Omental fat pad (tissue), 4 donors: ENCODE results near the gene KLF11. TPM values are rescaled to one million over a fixed set of nuclear protein-coding genes. Genes with fewer than 3 reads are reported as not detected.

Experiments
- ATAC-seq: fragments of 150-250 bp; one replicate; pipeline ENCODE4 v1.9.1; 2016; ENCODE audit warnings: mild to moderate bottlenecking, moderate library complexity; ENCODE audit not compliant: low FRiP score
- DNase-seq: peaks from one replicate; pipeline ENCODE4 v3.0.0-alpha.2; 2019; ENCODE audit warnings: low spot score
- total RNA-seq, 4 donors: library from RNA; depleted of rRNA; stranded (reverse); fragments of >200 nt; gene quantifications; one replicate each; pipeline ENCODE4 v1.1.0, GENCODE V29; 2016
- TF ChIP-seq, protein P1 (sequence below), 3 donors: fragments of 450-650 bp; IDR thresholded peaks; one replicate each; pipeline ENCODE4 v1.5.1; 2016 to 2017; ENCODE audit warnings: antibody characterized with exemption in 3 of 3, mild to moderate bottlenecking in 3 of 3, moderate library complexity in 2 of 3

The KLF11 gene
- total RNA-seq, 4 donors from 2014 or later = 35.8 to 63.6 (median 37.3) TPM

DNA sequence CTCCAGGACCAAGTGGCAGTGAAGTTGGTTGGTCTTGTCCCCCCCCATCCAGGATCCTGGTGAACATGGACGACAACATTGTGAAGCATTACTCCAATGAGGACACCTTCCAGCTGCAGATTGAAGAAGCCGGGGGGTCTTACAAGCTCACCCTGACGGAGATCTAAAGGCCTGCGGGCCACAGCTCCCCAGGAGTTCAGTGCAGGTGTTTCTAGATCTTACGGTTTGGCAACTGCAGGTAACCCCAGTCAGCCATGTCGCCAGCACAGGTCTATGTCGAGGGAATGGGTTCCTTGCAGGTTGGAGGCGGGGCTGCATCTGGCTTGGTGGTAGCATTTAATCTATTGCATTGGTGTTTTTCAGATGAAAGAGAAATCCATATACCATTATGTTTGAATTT is 42.8 kb upstream of the KLF11 start:
- ATAC-seq (no peak), DNase-seq (no peak)
- TF ChIP-seq, protein P1, sequence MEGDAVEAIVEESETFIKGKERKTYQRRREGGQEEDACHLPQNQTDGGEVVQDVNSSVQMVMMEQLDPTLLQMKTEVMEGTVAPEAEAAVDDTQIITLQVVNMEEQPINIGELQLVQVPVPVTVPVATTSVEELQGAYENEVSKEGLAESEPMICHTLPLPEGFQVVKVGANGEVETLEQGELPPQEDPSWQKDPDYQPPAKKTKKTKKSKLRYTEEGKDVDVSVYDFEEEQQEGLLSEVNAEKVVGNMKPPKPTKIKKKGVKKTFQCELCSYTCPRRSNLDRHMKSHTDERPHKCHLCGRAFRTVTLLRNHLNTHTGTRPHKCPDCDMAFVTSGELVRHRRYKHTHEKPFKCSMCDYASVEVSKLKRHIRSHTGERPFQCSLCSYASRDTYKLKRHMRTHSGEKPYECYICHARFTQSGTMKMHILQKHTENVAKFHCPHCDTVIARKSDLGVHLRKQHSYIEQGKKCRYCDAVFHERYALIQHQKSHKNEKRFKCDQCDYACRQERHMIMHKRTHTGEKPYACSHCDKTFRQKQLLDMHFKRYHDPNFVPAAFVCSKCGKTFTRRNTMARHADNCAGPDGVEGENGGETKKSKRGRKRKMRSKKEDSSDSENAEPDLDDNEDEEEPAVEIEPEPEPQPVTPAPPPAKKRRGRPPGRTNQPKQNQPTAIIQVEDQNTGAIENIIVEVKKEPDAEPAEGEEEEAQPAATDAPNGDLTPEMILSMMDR (IDR thresholded peaks at IDR 0.05) = no peak

DNA sequence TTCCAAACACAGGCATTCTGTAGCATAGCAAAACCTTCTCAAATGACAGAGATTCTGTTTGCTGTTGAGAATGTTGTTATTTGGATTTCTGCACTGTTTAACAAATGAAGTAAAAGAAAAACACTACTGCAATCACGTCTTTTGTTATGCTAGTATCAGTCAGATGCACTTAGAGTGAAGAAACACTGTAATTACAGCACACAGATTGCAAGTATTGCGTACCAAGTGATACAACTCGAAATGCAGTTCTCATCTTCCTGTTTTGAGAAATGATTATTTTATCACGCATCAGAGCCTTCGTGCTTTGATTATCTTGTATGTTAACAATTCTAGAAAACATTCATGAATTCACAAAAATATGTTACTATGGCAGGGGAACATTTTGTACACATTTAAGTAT is 41.8 kb upstream of the KLF11 start:
- ATAC-seq (no peak), DNase-seq (no peak)
- TF ChIP-seq, protein P1 (IDR thresholded peaks at IDR 0.05) = no peak

DNA sequence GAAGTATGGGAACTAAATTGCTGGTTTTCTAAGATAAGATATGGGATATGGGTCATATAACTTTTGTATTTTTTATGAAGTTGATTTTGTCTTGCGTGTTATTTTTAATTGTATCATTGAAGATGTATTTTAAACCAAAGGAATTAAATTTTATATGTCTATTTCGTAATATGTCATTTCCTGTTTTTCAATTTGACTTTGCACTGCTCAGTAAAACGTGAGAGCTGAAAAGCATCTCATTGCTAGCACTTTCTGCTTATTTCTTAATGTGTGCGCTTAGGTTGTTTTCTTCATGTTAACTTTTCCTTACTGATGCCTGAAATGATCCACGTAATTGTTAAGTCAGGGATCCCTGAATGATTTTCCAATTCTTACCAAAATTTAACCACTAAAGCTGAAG is 41.2 kb upstream of the KLF11 start:
- ATAC-seq (no peak), DNase-seq (no peak)

DNA sequence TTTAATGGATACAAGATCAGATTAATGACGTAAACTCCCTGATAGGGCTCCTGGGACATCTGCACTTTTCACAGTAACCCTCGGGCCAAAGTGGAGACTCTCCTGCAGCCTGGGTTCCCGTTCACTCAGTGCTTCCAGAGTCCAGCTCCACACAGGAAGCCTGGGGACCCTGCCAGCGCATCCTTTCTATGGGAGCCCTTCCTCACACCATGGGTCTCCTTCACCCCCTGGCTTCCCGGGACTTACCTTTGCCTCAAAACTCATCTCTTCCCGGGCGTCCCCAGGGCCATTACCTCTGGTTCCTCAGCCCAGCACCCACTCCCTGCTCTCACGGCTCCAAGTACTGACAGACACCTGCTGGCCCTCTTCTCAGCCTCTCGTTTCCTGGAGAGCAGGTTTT is 40.7 kb upstream of the KLF11 start:
- TF ChIP-seq, protein P1 (IDR thresholded peaks at IDR 0.05) = no peak
- DNase-seq (no peak), ATAC-seq (no peak)

More for the DNA sequence above, 41.2 kb upstream of the KLF11 start:
- TF ChIP-seq, protein P1 (IDR thresholded peaks at IDR 0.05) = no peak

DNA sequence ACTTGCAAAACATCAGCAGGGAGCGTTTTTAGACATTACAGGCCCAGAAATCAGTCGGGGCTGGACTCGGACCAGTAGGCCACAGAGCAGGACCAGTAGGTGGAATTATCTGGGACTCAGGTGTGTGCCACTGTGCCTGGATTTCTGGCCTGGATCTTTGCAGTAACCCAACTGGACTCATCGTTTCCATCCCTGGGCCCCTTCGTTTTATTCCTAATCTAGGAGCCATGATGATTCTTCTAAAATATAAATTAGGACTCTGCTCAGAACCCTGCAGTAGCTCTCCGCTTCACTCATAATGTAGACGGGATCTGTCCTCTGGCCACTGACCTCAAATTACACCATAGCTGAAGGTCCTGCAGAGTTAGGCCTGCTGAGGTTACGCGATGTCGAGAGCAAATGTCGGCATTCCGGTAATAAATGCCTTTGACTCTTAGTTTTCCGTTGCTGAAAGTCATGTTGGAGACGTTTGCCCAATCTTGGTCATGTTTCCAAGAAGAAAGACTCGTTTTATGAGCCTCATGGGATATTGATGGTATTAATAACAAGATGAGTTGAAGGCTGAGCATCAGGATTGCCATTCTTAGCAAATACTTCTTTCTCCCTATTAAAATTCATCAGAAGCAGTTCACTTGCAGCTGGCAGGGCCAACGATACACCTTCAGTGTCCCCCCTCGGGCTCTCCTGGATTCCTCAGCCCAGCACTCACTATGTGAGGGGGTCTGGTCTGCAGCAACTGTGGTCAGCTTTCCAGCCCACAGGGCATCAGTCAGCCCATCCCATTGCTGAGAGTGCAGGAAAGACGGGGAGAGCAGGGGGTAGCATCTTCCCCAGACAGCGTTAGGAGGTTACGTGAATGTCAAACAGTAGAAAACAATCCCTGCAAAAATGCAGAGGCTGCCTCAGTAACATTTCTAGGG is 39.9 kb upstream of the KLF11 start:
- DNase-seq (no peak), ATAC-seq (no peak)
- TF ChIP-seq, protein P1 (IDR thresholded peaks at IDR 0.05) = no peak

GRCh38 chr2:10004401-10004800 is 38.9 kb upstream of the KLF11 start:
- no peak for DNase-seq

More at GRCh38 chr2:10004401-10004800, 38.9 kb upstream of the KLF11 start:
- no peak for ATAC-seq
- TF ChIP-seq, protein P1 (IDR thresholded peaks at IDR 0.05) = no peak
